Stimulated activated CD4-positive, alpha-beta T cell treated with anti-CD3 and anti-CD28 coated beads, Interleukin-1b, Interleukin-23, amount 100 ng/mL, for 48 hours (primary cell): ENCODE data around the gene NSUN6.

Source experiments
- DNase-seq: peaks from one replicate; pipeline ENCODE4 v3.0.0-alpha.2; 2020

NSUN6 gene

DNA sequence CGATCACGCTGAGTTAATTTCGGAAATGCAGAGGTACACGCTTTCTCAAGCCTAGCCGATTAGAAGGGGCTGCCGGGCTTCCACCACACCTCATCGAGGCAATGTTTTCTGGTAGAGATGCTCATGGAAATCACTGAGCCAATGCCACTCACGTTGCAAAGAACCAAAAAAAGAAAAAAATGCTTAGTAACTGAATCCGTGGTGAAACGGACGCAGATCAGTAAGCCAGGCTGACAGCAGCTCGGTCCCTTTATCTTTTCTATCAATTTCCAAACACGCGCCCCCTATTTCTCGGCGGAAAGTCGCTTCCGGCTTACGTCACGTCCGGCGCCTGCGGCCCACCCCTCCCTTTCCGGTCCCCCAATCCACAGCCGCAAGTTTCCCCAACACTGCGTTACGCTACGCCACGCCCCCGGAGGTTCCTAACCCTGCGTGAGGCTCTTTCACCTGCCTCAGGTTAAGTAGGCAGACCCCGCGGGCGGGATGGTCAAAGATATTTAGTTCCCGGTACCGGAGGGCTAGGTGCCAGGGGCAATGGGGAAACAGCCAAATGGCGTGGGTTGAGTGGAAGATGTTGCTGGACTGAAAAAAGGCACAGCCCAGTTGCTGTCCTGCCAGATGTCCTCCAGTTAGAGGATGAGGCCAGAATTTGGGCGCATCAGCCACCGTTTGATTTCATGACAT is at the start of gene NSUN6:
Gene NSUN6 (minus strand): TSS at position 264 of the 684 bp plus-strand sequence. CDS start 384 bp downstream, outside the sequence.
- DNase-seq, result peak; percentile 92

- no peak for DNase-seq
These were observed 48.8 kb upstream of the NSUN6 start for GRCh38 chr10:18699849-18700840.

- no peak for DNase-seq
These were observed 39.2 kb upstream of the NSUN6 start for GRCh38 chr10:18690541-18690940.

GRCh38 chr10:18689498-18689897 is 38.1 kb upstream of the NSUN6 start:
- no peak for DNase-seq

- DNase-seq, result no peak
These were observed 36.3 kb upstream of the NSUN6 start for GRCh38 chr10:18687706-18688105.

DNA sequence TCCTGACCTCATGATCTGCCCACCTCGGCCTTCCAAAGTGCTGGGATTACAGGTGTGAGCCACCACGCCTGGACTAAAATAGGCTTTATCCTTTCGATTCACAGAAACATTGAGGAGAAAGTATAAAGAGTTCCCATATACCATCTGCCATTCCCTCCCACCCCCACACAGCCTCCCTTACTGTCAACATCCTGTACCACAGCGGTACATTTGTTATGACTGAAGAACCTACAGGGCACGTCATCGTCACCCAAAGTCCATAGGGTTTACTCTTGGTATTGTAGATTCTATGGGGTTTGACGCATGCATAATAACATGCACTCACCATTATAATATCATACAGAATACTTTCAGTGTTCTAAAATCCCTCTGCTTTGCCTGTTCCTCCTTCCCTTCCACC is 35.8 kb upstream of the NSUN6 start:
- no peak for DNase-seq

DNA sequence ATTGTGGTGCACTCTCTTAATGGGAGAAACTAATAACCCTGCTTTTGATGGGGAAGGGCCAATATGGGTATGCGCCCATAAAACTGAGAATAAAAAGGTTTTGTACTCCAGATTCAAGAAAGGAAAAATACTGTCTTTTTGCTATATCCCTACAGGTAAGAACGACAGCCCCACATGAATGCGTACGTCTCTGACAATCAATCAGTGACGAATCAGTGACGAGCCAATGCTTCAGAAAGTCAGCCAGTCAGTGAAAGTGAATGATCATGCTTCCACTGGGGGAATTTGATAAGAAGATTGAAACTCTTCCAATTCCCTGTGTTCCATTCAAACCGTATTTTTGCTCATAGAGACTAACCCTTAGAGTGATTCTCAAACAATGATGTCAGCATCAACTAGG is 34.2 kb upstream of the NSUN6 start:
- no peak for DNase-seq

DNA sequence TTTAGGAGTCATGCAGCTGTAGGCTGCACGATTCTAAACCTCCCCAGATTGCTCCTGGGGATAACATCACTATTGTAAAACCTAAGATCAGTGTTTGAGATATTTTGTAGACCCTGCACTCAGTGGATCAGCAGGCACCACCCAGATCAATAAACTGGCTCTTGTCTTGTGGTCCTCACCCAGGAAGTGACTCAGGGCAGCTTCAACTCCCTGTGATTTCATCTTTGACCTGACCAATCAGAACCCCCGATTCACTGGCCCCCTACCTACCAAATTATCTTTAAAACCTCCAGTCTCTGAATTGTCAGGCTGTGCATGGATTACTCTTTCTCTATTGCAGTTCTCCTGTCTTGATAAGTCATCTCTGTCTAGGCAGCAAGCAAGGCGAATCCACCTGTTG is 33.6 kb upstream of the NSUN6 start:
- no peak for DNase-seq

GRCh38 chr10:18684416-18684815 is 33.0 kb upstream of the NSUN6 start:
- no peak for DNase-seq

GRCh38 chr10:18683427-18683826 is 32.0 kb upstream of the NSUN6 start:
- DNase-seq, result no peak

DNA sequence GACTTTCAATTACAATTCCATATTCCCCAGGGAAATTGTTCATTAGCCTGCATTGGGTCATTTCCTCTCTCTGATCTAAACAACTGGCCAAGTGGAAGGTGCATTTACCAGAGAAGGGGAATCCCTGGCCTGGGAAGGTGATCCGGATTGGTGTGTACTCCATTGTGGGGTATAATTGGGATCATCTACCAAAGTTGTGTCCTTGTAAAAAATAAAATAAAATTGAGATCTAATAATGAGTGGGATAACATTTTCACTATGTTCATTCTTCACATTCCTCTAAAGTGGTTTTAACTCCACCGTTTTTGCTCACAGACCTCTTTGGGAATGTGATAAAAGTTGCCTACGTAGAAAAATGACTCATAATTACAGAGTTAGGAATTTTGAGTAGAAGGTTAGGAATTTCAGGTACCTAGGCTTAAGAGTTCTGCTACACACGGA is 30.6 kb upstream of the NSUN6 start:
- no peak for DNase-seq

DNA sequence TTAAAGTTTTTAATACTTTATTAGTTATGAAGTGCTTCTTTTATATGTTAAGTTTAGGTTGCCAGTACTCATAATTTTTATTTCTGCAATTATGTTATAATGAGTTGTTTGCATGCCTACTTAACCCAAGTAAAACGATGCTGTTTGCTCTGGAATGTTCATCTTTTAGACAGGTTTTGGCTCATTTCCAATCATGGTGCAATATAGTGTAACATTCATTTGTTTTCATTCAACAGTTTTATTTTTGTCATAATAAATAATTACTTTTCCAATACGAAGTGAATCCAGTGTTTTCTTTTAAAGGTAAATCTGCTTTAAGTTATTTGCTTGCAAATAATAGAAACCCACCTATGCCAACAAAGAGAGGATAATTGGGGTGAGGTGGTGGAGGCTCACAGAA is 30.0 kb upstream of the NSUN6 start:
- no peak for DNase-seq

- DNase-seq, result no peak
These were observed 29.4 kb upstream of the NSUN6 start for GRCh38 chr10:18680754-18681153.

DNA sequence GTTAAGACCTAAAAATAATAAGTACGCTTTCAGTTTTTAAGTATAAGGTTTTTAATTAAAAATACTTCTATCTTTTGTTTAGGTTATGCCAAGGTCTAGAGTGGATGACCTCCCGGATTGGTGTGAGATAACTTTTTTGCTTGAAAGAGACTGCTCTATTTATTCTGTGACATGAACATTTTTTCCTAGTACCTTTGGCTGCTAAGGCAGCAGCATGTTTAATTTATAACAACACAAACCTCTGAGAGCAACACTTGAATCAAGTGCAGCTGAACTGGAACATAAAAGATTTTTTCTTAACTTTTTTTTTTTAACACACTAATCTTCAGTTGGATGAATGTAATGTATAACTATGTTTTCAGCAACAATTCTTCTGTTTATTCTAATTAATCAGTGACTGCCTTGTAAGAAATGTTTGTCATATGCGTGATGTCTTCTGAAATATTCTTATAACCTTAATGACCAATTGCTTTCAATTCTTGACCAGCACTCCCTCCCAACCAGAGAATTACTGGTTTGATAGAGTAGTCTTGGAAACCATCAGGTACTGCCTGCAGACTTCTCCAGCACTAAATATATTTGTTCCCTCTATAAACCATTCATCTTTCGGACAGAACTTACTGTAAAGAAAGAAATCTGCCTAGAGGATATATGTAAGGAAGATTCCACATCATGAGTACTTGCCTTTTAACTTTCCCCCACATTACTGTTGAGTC is 23.9 kb upstream of the NSUN6 start:
- no peak for DNase-seq

DNA sequence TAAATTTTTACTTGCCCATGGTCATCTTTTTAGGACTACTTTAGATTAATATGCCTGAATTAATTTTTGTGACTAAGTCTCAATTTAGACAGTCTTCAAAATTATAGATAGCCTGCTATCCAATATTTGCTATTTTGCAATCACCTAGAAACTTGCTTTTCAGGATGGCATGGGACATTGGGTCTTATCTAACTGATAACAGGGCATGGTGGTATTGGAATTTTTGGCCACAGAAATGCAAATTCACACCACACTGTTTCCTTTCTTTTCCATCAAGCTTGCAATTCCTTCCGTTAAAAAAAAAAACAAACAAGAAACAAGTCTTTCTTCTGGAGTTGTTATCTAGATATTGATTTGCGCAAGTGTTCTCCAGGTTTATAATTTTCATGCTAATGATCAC is 16.6 kb upstream of the NSUN6 start:
- DNase-seq, result no peak

GRCh38 chr10:18666810-18667209 is 15.4 kb upstream of the NSUN6 start:
- DNase-seq, result no peak

GRCh38 chr10:18665815-18666558 is 14.6 kb upstream of the NSUN6 start:
- no peak for DNase-seq

DNA sequence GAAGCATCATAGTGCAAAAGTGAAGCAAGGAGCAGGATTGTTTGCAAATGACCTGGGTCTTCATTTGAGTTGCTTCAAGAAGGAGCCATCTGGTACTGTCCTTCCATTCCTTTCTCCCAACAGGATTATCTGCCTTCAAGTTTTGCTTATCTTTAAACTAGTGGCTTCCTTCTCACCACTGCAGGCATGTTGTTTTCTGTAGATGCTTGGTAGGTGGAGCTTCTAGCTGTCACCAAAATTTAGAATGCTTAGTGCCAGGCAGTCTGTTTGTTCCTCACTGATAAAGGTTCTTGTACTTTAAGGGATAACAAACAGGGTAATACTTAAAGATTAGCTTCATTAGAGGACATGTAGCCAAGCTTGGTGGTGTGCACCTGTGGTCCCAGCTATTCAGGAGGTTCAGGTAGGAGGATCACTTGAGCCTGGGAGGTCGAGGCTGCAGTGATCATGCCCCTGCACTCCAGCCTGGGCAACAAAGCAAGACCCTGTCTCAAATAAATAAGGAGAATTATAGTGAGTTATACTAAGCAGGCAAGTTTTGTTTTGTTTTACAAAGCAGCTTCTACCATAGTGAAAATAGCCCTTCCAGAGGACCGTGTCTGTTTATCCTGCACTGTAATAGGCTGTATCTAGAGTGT is 13.6 kb upstream of the NSUN6 start:
- DNase-seq, result no peak

DNA sequence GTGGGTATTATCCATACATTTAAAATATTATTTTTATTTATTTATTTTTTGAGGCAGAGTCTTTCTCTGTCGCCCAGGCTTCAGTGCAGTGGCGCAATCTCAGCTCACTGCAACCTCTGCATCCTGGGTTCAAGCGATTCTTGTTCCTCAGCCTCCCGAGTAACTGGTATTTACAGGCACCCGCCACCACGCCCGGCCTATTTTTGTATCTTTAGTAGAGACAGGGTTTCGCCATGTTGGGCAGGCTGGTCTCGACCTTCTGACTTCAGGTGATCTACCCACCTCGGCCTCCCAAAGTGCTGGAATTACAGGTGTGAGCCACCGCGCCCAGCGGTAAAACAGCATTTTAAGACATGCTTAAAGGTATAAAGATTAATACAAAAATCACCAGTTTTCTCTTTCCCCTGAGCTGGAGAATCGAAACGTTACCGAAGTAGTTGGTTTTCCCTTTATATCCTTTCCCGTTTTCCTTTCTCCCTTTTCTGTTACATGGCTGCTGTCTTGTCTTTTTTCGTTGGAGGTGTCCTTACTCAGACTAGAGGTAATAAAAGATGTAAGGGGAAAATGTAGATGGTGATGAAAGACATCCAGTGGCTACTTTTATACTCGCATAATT is 9.5 kb upstream of the NSUN6 start:
- DNase-seq, result no peak

- DNase-seq, result no peak
These were observed 8.6 kb upstream of the NSUN6 start for GRCh38 chr10:18659819-18660535.
